HEK293T (cell line): ENCODE results near the gene MYBBP1A.

Experiments
- CTBP1 ChIP-seq: fragments of 450-650 bp; IDR thresholded peaks from 2 replicates; pipeline ENCODE4 v1.6.1; 2016; ENCODE audit warnings: borderline replicate concordance
- ELF4 ChIP-seq: fragments of 450-650 bp; IDR thresholded peaks from 2 replicates; pipeline ENCODE4 v1.6.1; 2017; ENCODE audit warnings: antibody characterized with exemption
- FOXA1 ChIP-seq: fragments of 450-650 bp; IDR thresholded peaks from 2 replicates; pipeline ENCODE4 v1.6.1; 2016; ENCODE audit warnings: mild to moderate bottlenecking
- NFRKB ChIP-seq: fragments of 450-650 bp; IDR thresholded peaks from 2 replicates; pipeline ENCODE4 v1.6.1; 2016; ENCODE audit warnings: mild to moderate bottlenecking, moderate library complexity
- SP1 ChIP-seq: fragments of 450-650 bp; IDR thresholded peaks from 2 replicates; pipeline ENCODE4 v1.6.1; 2017
- ZNF384 ChIP-seq: fragments of 450-650 bp; IDR thresholded peaks from 2 replicates; pipeline ENCODE4 v1.6.1; 2016

GRCh38 chr17:4583206-4583605 is 28.0 kb upstream of the MYBBP1A start:
- no peak for TF ChIP-seq ELF4
- no peak for TF ChIP-seq NFRKB
- TF ChIP-seq FOXA1 = no peak
- no peak for TF ChIP-seq CTBP1
- no peak for TF ChIP-seq SP1
- no peak for TF ChIP-seq ZNF384
